ENCODE data around the gene SPAG17.

- TF ChIP-seq, protein P1, sequence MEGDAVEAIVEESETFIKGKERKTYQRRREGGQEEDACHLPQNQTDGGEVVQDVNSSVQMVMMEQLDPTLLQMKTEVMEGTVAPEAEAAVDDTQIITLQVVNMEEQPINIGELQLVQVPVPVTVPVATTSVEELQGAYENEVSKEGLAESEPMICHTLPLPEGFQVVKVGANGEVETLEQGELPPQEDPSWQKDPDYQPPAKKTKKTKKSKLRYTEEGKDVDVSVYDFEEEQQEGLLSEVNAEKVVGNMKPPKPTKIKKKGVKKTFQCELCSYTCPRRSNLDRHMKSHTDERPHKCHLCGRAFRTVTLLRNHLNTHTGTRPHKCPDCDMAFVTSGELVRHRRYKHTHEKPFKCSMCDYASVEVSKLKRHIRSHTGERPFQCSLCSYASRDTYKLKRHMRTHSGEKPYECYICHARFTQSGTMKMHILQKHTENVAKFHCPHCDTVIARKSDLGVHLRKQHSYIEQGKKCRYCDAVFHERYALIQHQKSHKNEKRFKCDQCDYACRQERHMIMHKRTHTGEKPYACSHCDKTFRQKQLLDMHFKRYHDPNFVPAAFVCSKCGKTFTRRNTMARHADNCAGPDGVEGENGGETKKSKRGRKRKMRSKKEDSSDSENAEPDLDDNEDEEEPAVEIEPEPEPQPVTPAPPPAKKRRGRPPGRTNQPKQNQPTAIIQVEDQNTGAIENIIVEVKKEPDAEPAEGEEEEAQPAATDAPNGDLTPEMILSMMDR (conservative IDR thresholded peaks at IDR 0.05; ENCODE audit: low read length), result no peak
- no peak for TF ChIP-seq EZH2phosphoT487 (IDR thresholded peaks at IDR 0.05; ENCODE audit: borderline replicate concordance, low read depth, low read length)
Observed at GRCh38 chr1:117942293-117942692, 242.7 kb downstream of the SPAG17 start.

Measured in OCI-LY7 (cell line).